Esophagus muscularis mucosa (tissue), 4 donors: ENCODE results near the gene AVPR1B. TPM values are rescaled to one million over a fixed set of nuclear protein-coding genes. Genes with fewer than 3 reads are reported as not detected.

Experiments
- DNase-seq: peaks from one replicate; pipeline ENCODE4 v3.0.0-alpha.2; 2017; ENCODE audit errors: extremely low spot score
- H3K27ac ChIP-seq, 4 donors: fragments of 200-600 bp; sonication (generic); replicated peaks in 1 of 4; 1 replicate in 3 of 4; 2 replicates in 1 of 4; pipeline ENCODE4 v1.5.1; 2016 to 2019; ENCODE audit warnings: mild to moderate bottlenecking in 1 of 4
- H3K27me3 ChIP-seq, 4 donors: fragments of 200-600 bp; sonication (generic); one replicate each; pipeline versions ENCODE4 v1.5.1 to v1.6.0; 2016 to 2019
- H3K36me3 ChIP-seq, 4 donors: fragments of 200-600 bp; sonication (generic); one replicate each; pipeline ENCODE4 v1.5.1; 2016 to 2019
- H3K4me1 ChIP-seq, 4 donors: fragments of 200-600 bp; sonication (generic); one replicate each; pipeline ENCODE4 v1.5.1; 2016 to 2019
- H3K4me3 ChIP-seq, 4 donors: fragments of 200-600 bp; sonication (generic); 1 replicate in 2 of 4; 2 replicates in 2 of 4; pipeline ENCODE4 v1.5.1; 2016 to 2019; ENCODE audit warnings: mild to moderate bottlenecking in 4 of 4, moderate library complexity in 1 of 4
- H3K9me3 ChIP-seq, 4 donors: fragments of 200-600 bp; sonication (generic); 1 replicate in 3 of 4; 2 replicates in 1 of 4; pipeline ENCODE4 v1.5.1; 2016 to 2019
- EP300 ChIP-seq: sonication (generic); formaldehyde crosslinking; IDR thresholded peaks from one replicate; pipeline ENCODE4 v1.6.1; 2017; ENCODE audit warnings: antibody characterized with exemption
- POLR2A ChIP-seq: fragments of 450-650 bp; IDR thresholded peaks from one replicate; pipeline ENCODE4 v1.6.1; 2017; ENCODE audit warnings: antibody characterized with exemption, moderate library complexity, mild to moderate bottlenecking, low read depth
- POLR2AphosphoS5 ChIP-seq, 2 donors: sonication (generic); formaldehyde crosslinking; IDR thresholded peaks; one replicate each; pipeline ENCODE4 v1.6.1; 2017; ENCODE audit warnings: antibody characterized with exemption in 2 of 2
- WGBS: methylation state at CpG from one replicate; pipeline ENCODE4 v1.1.5; 2018; 5-methylcytosine and 5-hydroxymethylcytosine counted together
- intact Hi-C: fragments of 100-400 bp; cut with DNase I; formaldehyde crosslinking; loops from one replicate; pipeline ENCODE4 v1.15.1; 2023
- total RNA-seq, 4 donors: library from RNA; depleted of rRNA; stranded (reverse); fragments of >200 nt; gene quantifications; one replicate each; pipeline versions ENCODE4 v1.1.0 to v1.2.1, GENCODE V29; 2016
- TF ChIP-seq, protein P1 (sequence below), 3 experiments: fragments of 200-600 bp in 2 of 3; fragments of 450-650 bp in 1 of 3; sonication (generic) in 2 of 3; IDR thresholded peaks; one replicate each; pipeline ENCODE4 v1.5.1; 2017 to 2019; ENCODE audit warnings: antibody characterized with exemption in 3 of 3, mild to moderate bottlenecking in 2 of 3, moderate library complexity in 1 of 3

AVPR1B gene
- total RNA-seq, 4 donors from 2014 or later = not detected

DNA sequence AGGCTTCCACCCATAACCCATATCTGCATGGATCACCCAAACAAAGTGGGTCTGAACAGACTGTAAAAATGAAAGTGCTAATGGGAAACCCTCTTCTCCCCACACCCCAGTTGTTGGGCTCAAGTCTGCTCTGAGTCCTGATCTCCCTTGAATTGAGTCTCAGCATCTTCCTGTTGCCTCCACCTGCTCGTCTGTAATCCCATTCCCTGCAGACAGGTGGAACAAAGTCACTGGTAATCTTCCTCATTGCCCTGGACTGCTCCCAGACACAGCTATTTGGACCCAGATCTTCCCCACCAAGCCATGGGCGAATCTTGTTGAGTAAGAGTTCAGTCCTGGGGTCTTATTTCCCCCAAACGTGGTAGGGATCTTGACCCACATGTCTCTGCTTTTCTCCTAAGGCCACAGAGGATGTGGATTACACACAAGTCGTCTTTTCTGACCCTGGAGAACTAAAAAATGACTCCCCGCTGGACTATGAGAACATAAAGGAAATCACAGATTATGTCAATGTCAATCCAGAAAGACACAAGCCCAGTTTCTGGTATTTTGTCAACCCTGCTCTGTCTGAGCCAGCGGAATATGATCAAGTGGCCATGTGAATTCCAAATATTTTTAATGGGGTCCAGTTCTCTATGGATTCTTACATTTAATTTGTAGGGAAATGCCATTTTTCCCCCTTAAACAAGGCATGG lies 15.7 kb downstream of the AVPR1B start:
- Histone ChIP-seq H3K27me3 (peaks cover 0 to 12% (median 0%) of the 10 kb centered on the region in 4 donors), H3K4me3 (no peak overlapping the region), H3K9me3 (no peaks in the 10 kb centered on the region), H3K36me3 (no peaks in the 10 kb centered on the region), H3K27ac (no peak overlapping the region), H3K4me1 (peaks cover 0 to 4% (median 2%) of the 10 kb centered on the region in 4 donors)
- 80% methylated on average over 6 of the region's 6 CpGs for WGBS
- TF ChIP-seq, protein P1, sequence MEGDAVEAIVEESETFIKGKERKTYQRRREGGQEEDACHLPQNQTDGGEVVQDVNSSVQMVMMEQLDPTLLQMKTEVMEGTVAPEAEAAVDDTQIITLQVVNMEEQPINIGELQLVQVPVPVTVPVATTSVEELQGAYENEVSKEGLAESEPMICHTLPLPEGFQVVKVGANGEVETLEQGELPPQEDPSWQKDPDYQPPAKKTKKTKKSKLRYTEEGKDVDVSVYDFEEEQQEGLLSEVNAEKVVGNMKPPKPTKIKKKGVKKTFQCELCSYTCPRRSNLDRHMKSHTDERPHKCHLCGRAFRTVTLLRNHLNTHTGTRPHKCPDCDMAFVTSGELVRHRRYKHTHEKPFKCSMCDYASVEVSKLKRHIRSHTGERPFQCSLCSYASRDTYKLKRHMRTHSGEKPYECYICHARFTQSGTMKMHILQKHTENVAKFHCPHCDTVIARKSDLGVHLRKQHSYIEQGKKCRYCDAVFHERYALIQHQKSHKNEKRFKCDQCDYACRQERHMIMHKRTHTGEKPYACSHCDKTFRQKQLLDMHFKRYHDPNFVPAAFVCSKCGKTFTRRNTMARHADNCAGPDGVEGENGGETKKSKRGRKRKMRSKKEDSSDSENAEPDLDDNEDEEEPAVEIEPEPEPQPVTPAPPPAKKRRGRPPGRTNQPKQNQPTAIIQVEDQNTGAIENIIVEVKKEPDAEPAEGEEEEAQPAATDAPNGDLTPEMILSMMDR (IDR thresholded peaks at IDR 0.05) = no peak
- TF ChIP-seq POLR2A (no peak), POLR2AphosphoS5 (IDR thresholded peaks at IDR 0.05) (no peak), EP300 (no peak)
- peak; percentile 64 for DNase-seq
- intact Hi-C loops = loop anchor here (5.0 kb wide), 1 partner anchor 184 kb away; no protein-coding TSS in a partner anchor

DNA sequence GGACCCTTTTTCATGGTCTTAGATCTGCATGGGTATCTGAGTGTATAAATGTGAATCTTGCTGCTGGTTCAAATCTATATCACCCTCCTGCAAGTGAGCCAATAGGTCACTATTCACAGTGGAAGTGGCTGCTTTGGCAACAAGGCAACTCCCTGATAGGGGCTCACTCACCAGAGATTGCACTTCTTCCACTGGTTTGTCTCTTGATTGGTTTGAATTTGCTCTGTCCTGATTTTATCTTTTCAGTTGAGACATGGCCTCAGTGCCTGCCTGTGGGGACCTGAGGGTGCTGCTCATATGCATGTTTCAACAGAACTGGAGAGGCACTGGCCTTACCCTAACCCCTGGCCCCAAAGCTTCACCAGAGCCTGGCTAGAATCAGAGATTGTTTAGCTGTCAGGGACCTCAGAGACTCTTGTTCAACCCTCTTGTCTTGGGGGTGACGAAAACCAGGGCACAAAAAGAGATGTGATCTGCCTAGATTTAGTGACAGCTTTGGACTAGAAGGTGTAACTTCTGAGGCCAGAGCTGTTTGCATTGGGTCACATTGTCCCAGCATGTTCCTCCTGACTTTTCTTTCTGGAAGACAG lies 16.9 kb downstream of the AVPR1B start:
- WGBS = 75% methylated on average over 1 of the region's 1 CpG
- TF ChIP-seq, protein P1 (IDR thresholded peaks at IDR 0.05) = no peak
- TF ChIP-seq EP300 (no peak), POLR2AphosphoS5 (IDR thresholded peaks at IDR 0.05) (no peak), POLR2A (no peak)

DNA sequence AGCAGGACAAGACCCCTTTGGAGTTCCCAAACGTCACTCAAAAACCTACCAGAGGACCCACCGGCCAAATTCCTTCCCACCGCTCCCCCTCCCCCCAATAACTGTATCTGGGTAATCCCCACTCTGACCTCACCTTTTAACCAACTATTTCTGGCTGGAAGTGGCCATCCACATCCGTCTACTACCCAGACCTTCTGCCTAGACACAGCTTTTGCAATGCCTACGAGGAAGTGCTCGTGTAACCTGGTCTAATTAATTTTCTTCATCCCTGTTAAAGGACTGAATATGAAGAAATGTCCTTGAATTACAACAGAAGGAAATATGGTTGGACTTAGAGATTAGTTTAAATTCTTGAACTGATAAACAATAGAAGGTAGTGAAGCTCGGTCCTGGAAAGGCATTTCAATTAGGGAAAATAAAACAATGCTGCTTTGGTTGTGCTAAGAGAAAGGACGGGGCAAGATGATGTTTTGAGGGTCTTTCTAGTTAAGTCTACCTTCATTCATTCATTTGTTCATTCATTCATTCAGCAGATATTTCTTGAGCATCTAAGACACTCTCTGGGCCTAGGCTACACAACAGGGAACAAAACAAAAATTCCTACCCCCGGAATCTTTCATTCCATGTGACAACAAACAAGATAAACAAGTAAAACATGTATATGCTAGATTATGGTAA lies 18.8 kb downstream of the AVPR1B start:
- H3K9me3 ChIP-seq = no peaks in the 10 kb centered on the region
- H3K27ac ChIP-seq = no peak overlapping the region
- no peaks in the 10 kb centered on the region for H3K36me3 ChIP-seq
- DNase-seq = no peak
- intact Hi-C loops = no loop called here
- 79% methylated on average over 9 of the region's 9 CpGs for WGBS
- no peak overlapping the region for H3K4me3 ChIP-seq
- TF ChIP-seq EP300 = no peak
- TF ChIP-seq POLR2A = no peak
- TF ChIP-seq POLR2AphosphoS5 (IDR thresholded peaks at IDR 0.05) = no peak
- TF ChIP-seq, protein P1 (IDR thresholded peaks at IDR 0.05) = no peak
- H3K4me1 ChIP-seq = no peaks in the 10 kb centered on the region
- peaks cover 0 to 12% (median 0%) of the 10 kb centered on the region in 4 donors for H3K27me3 ChIP-seq

More for the DNA sequence above, 16.9 kb downstream of the AVPR1B start:
- intact Hi-C loops = loop anchor here (5.0 kb wide), 1 partner anchor 183 kb away; no protein-coding TSS in a partner anchor
- Histone ChIP-seq H3K36me3 (no peaks in the 10 kb centered on the region), H3K4me3 (no peak overlapping the region), H3K27me3 (peaks cover 0 to 12% (median 0%) of the 10 kb centered on the region in 4 donors), H3K4me1 (no peaks in the 10 kb centered on the region), H3K27ac (no peak overlapping the region), H3K9me3 (no peaks in the 10 kb centered on the region)
- no peak for DNase-seq

DNA sequence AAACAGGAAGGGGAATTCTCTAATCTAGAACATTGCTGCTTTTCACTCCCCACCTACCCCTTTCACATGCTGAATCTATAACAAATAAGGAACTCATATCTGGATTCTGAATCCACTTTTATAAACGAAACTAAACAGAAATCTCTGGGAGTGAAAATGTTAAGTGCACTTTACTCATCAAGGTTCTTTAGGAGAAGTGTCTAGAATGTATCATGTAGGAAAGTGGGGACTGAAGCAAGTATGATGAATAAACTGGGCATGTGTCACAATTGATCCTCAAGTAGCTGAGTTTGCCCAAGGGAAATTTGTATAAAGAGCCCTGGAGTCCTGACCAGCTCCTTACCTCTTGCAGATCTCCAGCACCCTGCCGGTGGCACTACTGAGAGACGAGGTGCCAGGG lies 19.8 kb downstream of the AVPR1B start:
- H3K4me1 ChIP-seq = no peaks in the 10 kb centered on the region
- H3K27ac ChIP-seq = no peak overlapping the region
- DNase-seq = no peak
- 38% methylated on average over 1 of the region's 3 CpGs for WGBS
- no peak for TF ChIP-seq POLR2AphosphoS5 (IDR thresholded peaks at IDR 0.05)
- no peak for TF ChIP-seq POLR2A
- TF ChIP-seq EP300 = no peak
- TF ChIP-seq, protein P1 (IDR thresholded peaks at IDR 0.05) = no peak
- H3K36me3 ChIP-seq = no peaks in the 10 kb centered on the region
- H3K27me3 ChIP-seq = peaks cover 0 to 12% (median 0%) of the 10 kb centered on the region in 4 donors
- H3K9me3 ChIP-seq = no peaks in the 10 kb centered on the region
- no peak overlapping the region for H3K4me3 ChIP-seq
- intact Hi-C loops = no loop called here
